A549 (cell line): Measurements from ENCODE around the gene DTD1. TPM values are rescaled to one million over a fixed set of nuclear protein-coding genes. Genes with fewer than 3 reads are reported as not detected.

Experiments
- ATAC-seq, 2 experiments: fragments of 200-7000 bp in 1 of 2; fragments of >200 bp in 1 of 2; cut with Nextera tagmentation in 1 of 2; cut with Tn5 transposase in 1 of 2; 3 replicates each; pipeline versions ENCODE4 v1.8.0 to v1.9.1; 2018 to 2020; ENCODE audit warnings: mild to moderate bottlenecking in 1 of 2, moderate library complexity in 1 of 2
- CTCF ChIA-PET: fragments of 300-600 bp; sonication (Branson Sonifier 250); formaldehyde crosslinking; extraction: SDS; loops from one replicate; lab custom pipeline; 2021; ENCODE audit warnings: antibody characterized with exemption, inconsistent platforms; lab: Yijun Ruan, JAX
- POLR2A ChIA-PET: fragments of 350-600 bp; formaldehyde crosslinking; extraction: SDS; loops from one replicate; lab custom pipeline; 2021; ENCODE audit warnings: antibody characterized with exemption, inconsistent platforms; lab: Yijun Ruan, JAX
- DNase-seq, 2 experiments: peaks; one replicate each; pipeline versions ENCODE4 v3.0.0 to v3.0.0-alpha.2; 2011 to 2016; ENCODE audit warnings: low read depth in 1 of 2, low spot score in 1 of 2
- FAIRE-seq: peaks from 2 replicates; lab custom pipeline; 2011; peaks lifted over from hg19 to GRCh38; lab: Jason Lieb, UNC
- H3K27ac ChIP-seq, 2 experiments: fragments of >200 bp; sonication (Bioruptor Twin); formaldehyde crosslinking; 3 replicates each; pipeline ENCODE4 v1.5.1; 2016 to 2017
- H3K4me1 ChIP-seq: fragments of >200 bp; sonication (Bioruptor Twin); formaldehyde crosslinking; 3 replicates; pipeline ENCODE4 v1.6.1; 2016
- H3K4me2 ChIP-seq: fragments of >200 bp; sonication (Bioruptor Twin); formaldehyde crosslinking; 3 replicates; pipeline ENCODE4 v1.6.1; 2016
- H3K4me3 ChIP-seq: fragments of >200 bp; sonication (Bioruptor Twin); formaldehyde crosslinking; 3 replicates; pipeline ENCODE4 v1.5.1; 2016
- H3K9me3 ChIP-seq: fragments of >200 bp; sonication (Bioruptor Twin); formaldehyde crosslinking; 3 replicates; pipeline ENCODE4 v1.6.1; 2016
- CEBPB ChIP-seq, 2 experiments: fragments of >200 bp in 1 of 2; sonication (Bioruptor Twin) in 1 of 2; formaldehyde crosslinking in 1 of 2; IDR thresholded peaks; 2 replicates each; pipeline ENCODE4 v1.6.1; 2012 to 2016
- CHD4 ChIP-seq: fragments of 200-600 bp; sonication (generic); IDR thresholded peaks from 2 replicates; pipeline ENCODE4 v1.6.1; 2016; ENCODE audit warnings: antibody characterized with exemption, mild to moderate bottlenecking, borderline replicate concordance
- EP300 ChIP-seq, 2 experiments: fragments of >200 bp; sonication (Bioruptor Twin); formaldehyde crosslinking; IDR thresholded peaks; 2 replicates in 1 of 2; 3 replicates in 1 of 2; pipeline ENCODE4 v1.6.1; 2016 to 2017
- ESRRA ChIP-seq: fragments of 150-350 bp; IDR thresholded peaks from 2 replicates; pipeline ENCODE4 v1.6.1; 2014; ENCODE audit warnings: mild to moderate bottlenecking, low read length, borderline replicate concordance
- MAZ ChIP-seq: fragments of 150-350 bp; IDR thresholded peaks from 2 replicates; pipeline ENCODE4 v1.6.1; 2014; ENCODE audit warnings: antibody characterized with exemption, low read depth, low read length, borderline replicate concordance
- POLR2AphosphoS2 ChIP-seq: conservative IDR thresholded peaks from 2 replicates; pipeline ENCODE4 v1.6.1; 2012; ENCODE audit warnings: low read length, improper control_type of control experiment, inconsistent platforms
- RFX5 ChIP-seq: fragments of 450-650 bp; IDR thresholded peaks from 2 replicates; pipeline ENCODE4 v1.7.1; 2014; ENCODE audit warnings: antibody characterized with exemption, mild to moderate bottlenecking, moderate library complexity
- ZSCAN20 ChIP-seq: fragments of 250-450 bp; sonication (Bioruptor Pico); IDR thresholded peaks from 2 replicates; pipeline ENCODE4 v1.8.0; 2022; ENCODE audit warnings: mild to moderate bottlenecking, moderate library complexity
- WGBS: methylation state at CpG from one replicate; pipeline ENCODE4 v1.1.6; 2017; ENCODE audit errors: missing lambda C conversion rate; 5-methylcytosine and 5-hydroxymethylcytosine counted together
- polyA plus RNA-seq, 4 experiments: library from polyadenylated mRNA; depleted of rRNA in 3 of 4; stranded (reverse); fragments of >200 nt; fragmentation: RNase III in 1 of 4; extraction: RNeasy Plus Mini Kit Qiagen cat#74134 plus additional on column Dnase treatment in 1 of 4; gene quantifications; 2 replicates in 3 of 4; 3 replicates in 1 of 4; pipeline ENCODE4 v1.2.3, GENCODE V29; 2011 to 2017
- small RNA-seq, 6 experiments: library from RNA; depleted of rRNA; stranded (forward); fragments of <200 nt; gene quantifications; one replicate each; pipeline ENCODE3, GENCODE V24; 2012
- TF ChIP-seq, protein P1 (sequence below): fragments of 250-450 bp; sonication (Bioruptor Pico); IDR thresholded peaks from 2 replicates; pipeline ENCODE4 v1.5.0; 2020; ENCODE audit warnings: low read depth, mild to moderate bottlenecking, moderate library complexity
- TF ChIP-seq, protein P2 (sequence below): fragments of 200-600 bp; sonication (generic); IDR thresholded peaks from 2 replicates; pipeline ENCODE4 v1.6.1; 2016; ENCODE audit warnings: antibody characterized with exemption, mild to moderate bottlenecking, moderate library complexity

Gene DTD1
- polyA plus RNA-seq, 2 of the 4 experiments (the other 2 are of a cell fraction) = 72.8 to 99.3 TPM

- Histone ChIP-seq H3K4me1 (no peaks in the 10 kb centered on the region), H3K4me3 (no peak overlapping the region), H3K9me3 (no peaks in the 10 kb centered on the region), H3K4me2 (no peak overlapping the region)
- POLR2A ChIA-PET = no interaction called here
- CTCF ChIA-PET = no interaction called here
- no peak for FAIRE-seq
- no peak for DNase-seq
- TF ChIP-seq MAZ (no peak), CHD4 (no peak), EP300 (IDR thresholded peaks at IDR 0.05) (no peak), RFX5 (no peak), POLR2AphosphoS2 (no peak), ESRRA (no peak), ZSCAN20 (CRISPR knock-in tag) (no peak), CEBPB (IDR thresholded peaks at IDR 0.05) (no peak)
- TF ChIP-seq, protein P1, sequence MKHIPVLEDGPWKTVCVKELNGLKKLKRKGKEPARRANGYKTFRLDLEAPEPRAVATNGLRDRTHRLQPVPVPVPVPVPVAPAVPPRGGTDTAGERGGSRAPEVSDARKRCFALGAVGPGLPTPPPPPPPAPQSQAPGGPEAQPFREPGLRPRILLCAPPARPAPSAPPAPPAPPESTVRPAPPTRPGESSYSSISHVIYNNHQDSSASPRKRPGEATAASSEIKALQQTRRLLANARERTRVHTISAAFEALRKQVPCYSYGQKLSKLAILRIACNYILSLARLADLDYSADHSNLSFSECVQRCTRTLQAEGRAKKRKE (CRISPR knock-in tag) = no peak
- TF ChIP-seq, protein P2, sequence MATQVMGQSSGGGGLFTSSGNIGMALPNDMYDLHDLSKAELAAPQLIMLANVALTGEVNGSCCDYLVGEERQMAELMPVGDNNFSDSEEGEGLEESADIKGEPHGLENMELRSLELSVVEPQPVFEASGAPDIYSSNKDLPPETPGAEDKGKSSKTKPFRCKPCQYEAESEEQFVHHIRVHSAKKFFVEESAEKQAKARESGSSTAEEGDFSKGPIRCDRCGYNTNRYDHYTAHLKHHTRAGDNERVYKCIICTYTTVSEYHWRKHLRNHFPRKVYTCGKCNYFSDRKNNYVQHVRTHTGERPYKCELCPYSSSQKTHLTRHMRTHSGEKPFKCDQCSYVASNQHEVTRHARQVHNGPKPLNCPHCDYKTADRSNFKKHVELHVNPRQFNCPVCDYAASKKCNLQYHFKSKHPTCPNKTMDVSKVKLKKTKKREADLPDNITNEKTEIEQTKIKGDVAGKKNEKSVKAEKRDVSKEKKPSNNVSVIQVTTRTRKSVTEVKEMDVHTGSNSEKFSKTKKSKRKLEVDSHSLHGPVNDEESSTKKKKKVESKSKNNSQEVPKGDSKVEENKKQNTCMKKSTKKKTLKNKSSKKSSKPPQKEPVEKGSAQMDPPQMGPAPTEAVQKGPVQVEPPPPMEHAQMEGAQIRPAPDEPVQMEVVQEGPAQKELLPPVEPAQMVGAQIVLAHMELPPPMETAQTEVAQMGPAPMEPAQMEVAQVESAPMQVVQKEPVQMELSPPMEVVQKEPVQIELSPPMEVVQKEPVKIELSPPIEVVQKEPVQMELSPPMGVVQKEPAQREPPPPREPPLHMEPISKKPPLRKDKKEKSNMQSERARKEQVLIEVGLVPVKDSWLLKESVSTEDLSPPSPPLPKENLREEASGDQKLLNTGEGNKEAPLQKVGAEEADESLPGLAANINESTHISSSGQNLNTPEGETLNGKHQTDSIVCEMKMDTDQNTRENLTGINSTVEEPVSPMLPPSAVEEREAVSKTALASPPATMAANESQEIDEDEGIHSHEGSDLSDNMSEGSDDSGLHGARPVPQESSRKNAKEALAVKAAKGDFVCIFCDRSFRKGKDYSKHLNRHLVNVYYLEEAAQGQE = no peak
- TF ChIP-seq, all 56 proteins: peak for 0
- 30% methylated on average over 6 of the region's 6 CpGs for WGBS
- ATAC-seq = no peak
- no peak overlapping the region for H3K27ac ChIP-seq
Measured at GRCh38 chr20:18815194-18815942, 227.5 kb downstream of the DTD1 start.

Small RNA genes within 50 kb of the gene (small RNA-seq; reads per million reads assigned to genes)
- 0 reads per million in 6 experiments for gene RN7SL638P
- 0 to 0.04 (median 0) reads per million in 6 experiments for gene RNU6ATAC34P

Other genes with a start within 250 kb of the DTD1 start
- gene DZANK1, start 121.0 kb upstream of the DTD1 start, polyA plus RNA-seq (2011; rRNA removed) = 5.1 and 5.8 TPM in 2 replicates
- 3.3 to 3.8 TPM (median 3.5 TPM) in 3 replicates for gene DZANK1, start 121.0 kb upstream of the DTD1 start, polyA plus RNA-seq (2017; fragmentation: RNase III; extraction: RNeasy Plus Mini Kit Qiagen cat#74134 plus additional on column Dnase treatment)
- 13.6 and 20.7 TPM in 2 replicates for gene POLR3F, start 120.7 kb upstream of the DTD1 start, polyA plus RNA-seq (2011; rRNA removed)
- gene POLR3F, start 120.7 kb upstream of the DTD1 start, polyA plus RNA-seq (2017; fragmentation: RNase III; extraction: RNeasy Plus Mini Kit Qiagen cat#74134 plus additional on column Dnase treatment) = 21.8 to 23.7 TPM (median 22.6 TPM) in 3 replicates
- gene RBBP9, start 90.8 kb upstream of the DTD1 start, polyA plus RNA-seq (2011; rRNA removed) = 35.1 and 41.1 TPM in 2 replicates
- gene RBBP9, start 90.8 kb upstream of the DTD1 start, polyA plus RNA-seq (2017; fragmentation: RNase III; extraction: RNeasy Plus Mini Kit Qiagen cat#74134 plus additional on column Dnase treatment) = 18.6 to 21.5 TPM (median 20.7 TPM) in 3 replicates
- 158 and 186 TPM in 2 replicates for gene SEC23B, start 80.1 kb upstream of the DTD1 start, polyA plus RNA-seq (2011; rRNA removed)
- gene SEC23B, start 80.1 kb upstream of the DTD1 start, polyA plus RNA-seq (2017; fragmentation: RNase III; extraction: RNeasy Plus Mini Kit Qiagen cat#74134 plus additional on column Dnase treatment) = 71.4 to 74.8 TPM (median 72.2 TPM) in 3 replicates
- 291 and 338 TPM in 2 replicates for gene SMIM26, start 20.6 kb upstream of the DTD1 start, polyA plus RNA-seq (2011; rRNA removed)
- gene SMIM26, start 20.6 kb upstream of the DTD1 start, polyA plus RNA-seq (2017; fragmentation: RNase III; extraction: RNeasy Plus Mini Kit Qiagen cat#74134 plus additional on column Dnase treatment) = 202 to 209 TPM (median 207 TPM) in 3 replicates
- not detected in 2 replicates for gene SCP2D1, start 225.7 kb downstream of the DTD1 start, polyA plus RNA-seq (2011; rRNA removed)
- not detected in 3 replicates for gene SCP2D1, start 225.7 kb downstream of the DTD1 start, polyA plus RNA-seq (2017; fragmentation: RNase III; extraction: RNeasy Plus Mini Kit Qiagen cat#74134 plus additional on column Dnase treatment)